Measurements from ENCODE around the gene BCL7A. TPM values are rescaled to one million over a fixed set of nuclear protein-coding genes. Genes with fewer than 3 reads are reported as not detected.

BCL7A gene
- total RNA-seq, 1 donor from 2014 or later = 41.4 TPM

DNA sequence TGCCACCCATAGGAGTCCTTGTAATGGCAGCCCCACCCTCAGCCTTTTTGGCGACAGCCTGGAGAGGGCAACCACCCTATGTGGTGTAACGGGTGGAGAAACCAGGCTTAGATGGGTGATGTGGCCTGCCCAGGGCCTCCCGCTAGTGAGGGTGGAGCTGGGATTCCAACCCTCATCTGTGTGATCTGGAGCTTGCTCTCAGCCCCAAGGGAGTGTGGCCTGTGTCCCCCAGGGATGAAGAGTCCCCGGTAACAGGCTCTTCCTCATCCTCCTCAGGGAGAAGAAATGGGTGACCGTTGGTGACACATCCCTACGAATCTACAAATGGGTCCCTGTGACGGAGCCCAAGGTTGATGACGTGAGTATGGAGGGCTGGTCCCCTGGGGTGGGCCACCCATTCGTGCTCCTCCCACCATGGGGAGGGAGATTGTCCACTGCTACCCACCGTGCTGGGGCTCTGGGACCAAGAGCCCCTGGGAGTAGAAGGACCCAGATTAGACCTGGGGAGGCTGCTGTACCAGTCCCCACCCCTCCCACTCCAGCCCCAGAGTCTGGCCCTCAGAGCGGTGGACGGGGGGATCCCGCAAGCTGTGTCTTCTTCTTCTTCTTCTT is 8.8 kb downstream of the BCL7A start:
- DNase-seq (no peak), ATAC-seq (ENCODE audit: low read depth) (peak; percentile 26)
- Mint-ChIP-seq H3K9me3 (no peaks in the 10 kb centered on the region), H3K27me3 (no peaks in the 10 kb centered on the region), H3K27ac (peak overlapping the region; percentile 81), H3K4me3 (no peak overlapping the region), H3K4me1 (peaks cover 69% of the 10 kb centered on the region), H3K36me3 (ENCODE audit: low read depth) (peaks cover 22% of the 10 kb centered on the region)
- TF ChIP-seq, protein P1, sequence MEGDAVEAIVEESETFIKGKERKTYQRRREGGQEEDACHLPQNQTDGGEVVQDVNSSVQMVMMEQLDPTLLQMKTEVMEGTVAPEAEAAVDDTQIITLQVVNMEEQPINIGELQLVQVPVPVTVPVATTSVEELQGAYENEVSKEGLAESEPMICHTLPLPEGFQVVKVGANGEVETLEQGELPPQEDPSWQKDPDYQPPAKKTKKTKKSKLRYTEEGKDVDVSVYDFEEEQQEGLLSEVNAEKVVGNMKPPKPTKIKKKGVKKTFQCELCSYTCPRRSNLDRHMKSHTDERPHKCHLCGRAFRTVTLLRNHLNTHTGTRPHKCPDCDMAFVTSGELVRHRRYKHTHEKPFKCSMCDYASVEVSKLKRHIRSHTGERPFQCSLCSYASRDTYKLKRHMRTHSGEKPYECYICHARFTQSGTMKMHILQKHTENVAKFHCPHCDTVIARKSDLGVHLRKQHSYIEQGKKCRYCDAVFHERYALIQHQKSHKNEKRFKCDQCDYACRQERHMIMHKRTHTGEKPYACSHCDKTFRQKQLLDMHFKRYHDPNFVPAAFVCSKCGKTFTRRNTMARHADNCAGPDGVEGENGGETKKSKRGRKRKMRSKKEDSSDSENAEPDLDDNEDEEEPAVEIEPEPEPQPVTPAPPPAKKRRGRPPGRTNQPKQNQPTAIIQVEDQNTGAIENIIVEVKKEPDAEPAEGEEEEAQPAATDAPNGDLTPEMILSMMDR (IDR thresholded peaks at IDR 0.05) = no peak
- intact Hi-C loops (cut with micrococcal nuclease) = loop anchor here (1.0 to 2.0 kb wide), 2 partner anchors 76 to 112 kb away; partner anchors contain the start of gene CFAP251
- CTCF ChIA-PET = interaction anchor here (1.2 to 1.7 kb wide), 3 partner anchors 50 to 112 kb away, joined by 3 to 8 read pairs (median 5); partner anchors contain the start of gene CFAP251
- POLR2A ChIA-PET = interaction anchor here (0.6 to 11.7 kb wide), 7 partner anchors 9 to 112 kb away, joined by 3 to 216 read pairs (median 3); partner anchors contain the start of genes BCL7A and CFAP251

DNA sequence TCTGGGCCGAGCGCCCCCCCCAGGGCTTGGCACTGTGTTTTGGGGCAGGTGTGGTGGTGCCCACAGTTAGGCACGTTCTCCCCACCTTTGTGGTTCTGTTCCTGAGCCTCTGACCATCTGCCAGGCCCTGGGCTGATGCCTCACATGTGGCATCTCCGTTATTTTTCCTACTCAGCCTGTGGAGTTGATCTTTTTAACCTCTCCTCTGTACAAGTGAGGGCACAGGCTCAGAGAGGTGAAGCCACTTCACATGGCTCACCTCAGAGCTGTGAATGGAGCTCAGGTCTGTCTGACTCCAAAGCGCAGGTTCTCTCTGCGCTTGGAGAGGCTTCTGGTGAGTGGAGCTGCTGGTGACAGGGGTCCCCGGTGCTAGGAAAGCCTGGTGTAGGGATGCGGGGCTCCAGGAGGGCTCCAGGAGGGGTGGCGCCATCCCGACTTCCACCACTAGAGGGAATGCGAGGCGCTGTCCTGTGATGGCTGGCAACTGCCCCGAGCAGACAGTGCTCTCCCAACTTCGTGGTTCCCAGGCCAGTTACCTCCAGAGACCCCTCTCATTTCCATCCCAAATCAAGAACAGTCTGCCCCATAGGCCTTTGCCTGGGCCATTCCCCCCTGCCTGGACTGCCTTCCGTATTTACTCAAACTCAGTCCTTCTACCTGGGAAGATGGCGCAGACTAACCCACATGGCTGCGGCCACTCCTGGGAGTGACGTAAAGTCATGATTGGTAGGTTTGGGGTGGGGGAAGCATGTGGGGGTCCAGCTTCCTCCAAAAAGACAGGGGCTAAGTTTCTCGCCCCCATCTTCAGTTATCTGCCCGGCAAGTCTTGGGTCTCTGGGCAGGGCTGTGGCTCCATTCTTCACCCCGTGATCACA is 9.9 kb downstream of the BCL7A start:
- H3K27ac Mint-ChIP-seq = peak overlapping the region; percentile 81
- DNase-seq = peak; percentile 61
- POLR2A ChIA-PET = interaction anchor here (0.6 to 11.7 kb wide), 6 partner anchors 10 to 110 kb away, joined by 3 to 216 read pairs (median 4); partner anchors contain the start of gene BCL7A

DNA sequence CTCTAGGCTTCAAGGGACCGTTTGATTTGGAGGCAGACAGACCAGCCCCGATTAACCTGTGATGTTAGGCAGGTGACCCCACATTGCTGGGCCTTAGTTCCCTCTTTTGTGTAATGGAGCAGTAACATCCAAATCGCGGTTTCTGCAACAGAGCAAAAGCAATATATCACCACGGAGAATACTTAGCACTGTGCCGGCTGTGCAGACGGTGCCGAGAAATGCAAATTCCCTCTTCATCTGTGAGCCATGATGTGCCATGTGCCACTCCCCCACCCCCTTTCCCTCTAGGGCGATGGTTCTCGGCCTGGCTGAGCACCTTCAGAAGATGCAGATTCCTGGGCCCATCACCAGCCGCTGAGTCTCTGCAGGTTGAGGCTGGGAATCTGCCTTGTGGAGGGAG is 10.9 kb downstream of the BCL7A start:
- DNase-seq = no peak
- Mint-ChIP-seq H3K4me3 (peak overlapping the region; percentile 42), H3K27ac (peak overlapping the region; percentile 57), H3K9me3 (no peaks in the 10 kb centered on the region), H3K27me3 (no peaks in the 10 kb centered on the region), H3K4me1 (peaks cover 54% of the 10 kb centered on the region), H3K36me3 (ENCODE audit: low read depth) (peaks cover 41% of the 10 kb centered on the region)
- ChIA-PET POLR2A (interaction anchor here (0.7 to 1.3 kb wide), 3 partner anchors 9 to 1146 kb away, joined by 3 to 7 read pairs (median 3); no protein-coding TSS in a partner anchor), CTCF (interaction anchor here (0.7 to 2.0 kb wide), 5 partner anchors 9 to 190 kb away, joined by 3 to 10 read pairs (median 3); partner anchors contain the start of gene CFAP251)
- intact Hi-C loops (cut with micrococcal nuclease) = no loop called here
- ATAC-seq (ENCODE audit: low read depth) = peak; percentile 60
- TF ChIP-seq, protein P1 (IDR thresholded peaks at IDR 0.05) = no peak

More for the DNA sequence above, 9.9 kb downstream of the BCL7A start:
- CTCF ChIA-PET = interaction anchor here (0.9 to 2.0 kb wide), 7 partner anchors 8 to 113 kb away, joined by 3 to 10 read pairs (median 5); partner anchors contain the start of gene CFAP251
- Mint-ChIP-seq H3K36me3 (ENCODE audit: low read depth) (peaks cover 32% of the 10 kb centered on the region), H3K4me1 (peaks cover 63% of the 10 kb centered on the region), H3K9me3 (no peaks in the 10 kb centered on the region), H3K27me3 (no peaks in the 10 kb centered on the region), H3K4me3 (no peak overlapping the region)
- peak; percentile 21 for ATAC-seq (ENCODE audit: low read depth)
- intact Hi-C loops (cut with micrococcal nuclease) = loop anchor here (1.0 to 2.0 kb wide), 2 partner anchors 77 to 113 kb away; partner anchors contain the start of gene CFAP251
- TF ChIP-seq, protein P1 (IDR thresholded peaks at IDR 0.05) = no peak

DNA sequence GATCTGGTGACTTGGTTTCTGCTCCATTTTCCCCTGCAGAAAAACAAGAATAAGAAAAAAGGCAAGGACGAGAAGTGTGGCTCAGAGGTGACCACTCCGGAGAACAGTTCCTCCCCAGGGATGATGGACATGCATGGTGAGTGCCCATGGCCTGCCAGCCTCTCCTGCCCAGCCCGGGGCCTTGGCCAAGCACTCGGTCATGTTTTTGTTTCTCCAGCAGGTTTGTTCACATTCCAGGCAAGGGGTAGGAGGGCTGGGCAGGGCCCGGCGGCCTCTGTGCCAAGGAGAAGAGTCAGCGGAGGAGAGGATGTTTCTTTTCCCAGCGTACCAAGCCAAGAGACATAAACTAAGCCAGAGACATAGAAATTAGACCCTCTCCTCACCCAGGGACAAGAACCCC is 13.6 kb downstream of the BCL7A start:
- CTCF ChIA-PET = no interaction called here
- no peak for DNase-seq
- POLR2A ChIA-PET = no interaction called here
- Mint-ChIP-seq H3K27me3 (no peaks in the 10 kb centered on the region), H3K9me3 (no peaks in the 10 kb centered on the region), H3K36me3 (ENCODE audit: low read depth) (peaks cover 53% of the 10 kb centered on the region), H3K27ac (no peak overlapping the region), H3K4me3 (no peak overlapping the region), H3K4me1 (peaks cover 28% of the 10 kb centered on the region)
- intact Hi-C loops (cut with micrococcal nuclease) = no loop called here
- ATAC-seq (ENCODE audit: low read depth) = no peak
- TF ChIP-seq, protein P1 (IDR thresholded peaks at IDR 0.05) = no peak

All from activated B cell treated with CpG ODN at 0.5 μM for 24 hours (primary cell).